GM12878 (cell line): ENCODE results near the gene B3GALT6.

Experiments
- BRCA1 ChIP-seq: IDR thresholded peaks from 2 replicates; pipeline ENCODE4 v1.6.1; 2011; ENCODE audit warnings: low read depth, low read length, improper control_type of control experiment
- SMAD5 ChIP-seq: IDR thresholded peaks from 2 replicates; pipeline ENCODE4 v1.6.1; 2016; ENCODE audit warnings: antibody characterized with exemption, low read depth
- YY1 ChIP-seq: IDR thresholded peaks from 2 replicates; pipeline ENCODE4 v1.6.1; 2011; ENCODE audit warnings: low read depth, mild to moderate bottlenecking, low read length
- ZNF274 ChIP-seq: IDR thresholded peaks from one replicate; pipeline ENCODE4 v1.8.0; 2011; ENCODE audit not compliant: insufficient read length, insufficient read depth
- ZNF687 ChIP-seq: fragments of 450-650 bp; IDR thresholded peaks from 2 replicates; pipeline ENCODE4 v1.6.1; 2017; ENCODE audit warnings: mild to moderate bottlenecking, moderate library complexity

DNA sequence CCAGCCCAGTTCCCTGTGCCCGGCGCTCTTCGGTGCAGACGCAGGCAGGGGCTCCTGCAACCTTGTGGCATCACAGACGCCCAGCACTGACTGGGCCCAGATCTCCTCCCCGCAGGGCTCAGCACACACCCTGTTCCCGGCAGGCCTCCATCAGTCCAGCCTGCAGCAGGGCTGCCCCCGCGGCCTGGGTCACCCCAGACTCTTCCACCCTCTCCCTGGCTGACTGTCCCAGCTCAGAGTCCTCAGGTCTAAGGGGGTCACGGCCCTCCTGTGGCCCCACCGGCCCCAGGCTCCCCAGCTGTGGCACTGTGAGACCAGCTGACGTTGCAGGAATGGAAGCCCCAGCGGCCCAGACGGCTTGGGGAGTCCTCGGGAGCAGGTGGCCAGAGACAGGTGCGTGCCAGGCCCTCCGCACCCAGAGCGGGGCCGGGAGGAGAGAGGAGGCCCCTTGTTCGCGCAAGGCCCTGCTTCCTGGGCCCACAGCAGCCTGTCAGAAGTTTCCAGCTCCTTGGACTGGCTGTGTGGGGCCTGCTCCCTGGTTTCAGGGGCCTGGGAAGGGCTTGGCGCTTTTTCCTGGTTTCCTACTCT lies 4.2 kb downstream of the B3GALT6 start:
- TF ChIP-seq BRCA1 (no peak), YY1 (no peak), SMAD5 (no peak), ZNF274 (no peak), ZNF687 (no peak)
